Activated naive CD4-positive, alpha-beta T cell treated with anti-CD3 and anti-CD28 coated beads, Interleukin-2, amount 10 ng/mL, durations not matched to agents 7 days and 5 days (primary cell): ENCODE measurements around the gene DNAJC27.

Source experiments
- CTCF ChIA-PET: fragments of 350-600 bp; sonication (Branson Sonifier 250); formaldehyde crosslinking; loops from one replicate; lab custom pipeline; 2021; ENCODE audit warnings: antibody characterized with exemption; lab: Charles Lee
- DNase-seq: peaks from one replicate; pipeline ENCODE4 v3.0.0-alpha.2; 2020
- H3K27ac Mint-ChIP-seq: one replicate; pipeline ENCODE4 v1.8.0; 2021; ENCODE audit warnings: mild to moderate bottlenecking, moderate library complexity, mixed read lengths
- H3K27me3 Mint-ChIP-seq: one replicate; pipeline ENCODE4 v1.8.0; 2021; ENCODE audit warnings: mild to moderate bottlenecking, mixed read lengths
- H3K36me3 Mint-ChIP-seq: one replicate; pipeline ENCODE4 v1.8.0; 2021; ENCODE audit warnings: mixed read lengths
- H3K4me1 Mint-ChIP-seq: one replicate; pipeline ENCODE4 v1.8.0; 2021; ENCODE audit warnings: mixed read lengths
- H3K4me3 Mint-ChIP-seq: one replicate; pipeline ENCODE4 v1.8.0; 2021; ENCODE audit warnings: mild to moderate bottlenecking, moderate library complexity, mixed read lengths
- H3K9me3 Mint-ChIP-seq: one replicate; pipeline ENCODE4 v1.8.0; 2021; ENCODE audit warnings: mixed read lengths

DNAJC27 gene

GRCh38 chr2:24926602-24927252 lies 45.0 kb downstream of the DNAJC27 start:
- H3K27me3 Mint-ChIP-seq = peaks cover 10% of the 10 kb centered on the region
- CTCF ChIA-PET = interaction anchor here (1.3 kb wide), 1 partner anchor 516 kb away, joined by 3 read pairs; no protein-coding TSS in a partner anchor
- peak overlapping the region; percentile 26 for H3K27ac Mint-ChIP-seq
- no peaks in the 10 kb centered on the region for H3K36me3 Mint-ChIP-seq
- no peaks in the 10 kb centered on the region for H3K9me3 Mint-ChIP-seq
- H3K4me3 Mint-ChIP-seq = peak overlapping the region; percentile 44
- H3K4me1 Mint-ChIP-seq = peaks cover 6% of the 10 kb centered on the region
- DNase-seq = peak; percentile 56

- CTCF ChIA-PET = no interaction called here
- H3K9me3 Mint-ChIP-seq = no peaks in the 10 kb centered on the region
- DNase-seq = no peak
- peaks cover 10% of the 10 kb centered on the region for H3K27me3 Mint-ChIP-seq
- no peaks in the 10 kb centered on the region for H3K36me3 Mint-ChIP-seq
- no peak overlapping the region for H3K27ac Mint-ChIP-seq
- peaks cover 6% of the 10 kb centered on the region for H3K4me1 Mint-ChIP-seq
- peak overlapping the region; percentile 44 for H3K4me3 Mint-ChIP-seq
Observed at GRCh38 chr2:24926220-24926601, 45.5 kb downstream of the DNAJC27 start.

GRCh38 chr2:24925815-24926214 lies 45.9 kb downstream of the DNAJC27 start:
- no peak for DNase-seq
- Mint-ChIP-seq H3K36me3 (no peaks in the 10 kb centered on the region), H3K27ac (no peak overlapping the region)

GRCh38 chr2:24924732-24925131 lies 47.0 kb downstream of the DNAJC27 start:
- H3K4me3 Mint-ChIP-seq = no peak overlapping the region

More at GRCh38 chr2:24925815-24926214, 45.9 kb downstream of the DNAJC27 start:
- Mint-ChIP-seq H3K4me1 (peaks cover 7% of the 10 kb centered on the region), H3K27me3 (peaks cover 10% of the 10 kb centered on the region), H3K4me3 (no peak overlapping the region), H3K9me3 (no peaks in the 10 kb centered on the region)
- CTCF ChIA-PET = no interaction called here

GRCh38 chr2:24924266-24924665 lies 47.5 kb downstream of the DNAJC27 start:
- H3K9me3 Mint-ChIP-seq = no peaks in the 10 kb centered on the region
- H3K27me3 Mint-ChIP-seq = peaks cover 11% of the 10 kb centered on the region
- no peak for DNase-seq
- H3K4me1 Mint-ChIP-seq = peaks cover 8% of the 10 kb centered on the region
- H3K4me3 Mint-ChIP-seq = no peak overlapping the region
- no peak overlapping the region for H3K27ac Mint-ChIP-seq
- H3K36me3 Mint-ChIP-seq = no peaks in the 10 kb centered on the region
- CTCF ChIA-PET = interaction anchor here (0.5 kb wide), 1 partner anchor 148 kb away, joined by 3 read pairs; no protein-coding TSS in a partner anchor

More at GRCh38 chr2:24924732-24925131, 47.0 kb downstream of the DNAJC27 start:
- H3K4me1 Mint-ChIP-seq = peaks cover 7% of the 10 kb centered on the region
- no peak for DNase-seq
- H3K27me3 Mint-ChIP-seq = peaks cover 10% of the 10 kb centered on the region
- H3K9me3 Mint-ChIP-seq = no peaks in the 10 kb centered on the region
- no peaks in the 10 kb centered on the region for H3K36me3 Mint-ChIP-seq
- CTCF ChIA-PET = interaction anchor here (0.5 kb wide), 1 partner anchor 149 kb away, joined by 3 read pairs; no protein-coding TSS in a partner anchor
- H3K27ac Mint-ChIP-seq = no peak overlapping the region

GRCh38 chr2:24923106-24923505 lies 48.6 kb downstream of the DNAJC27 start:
- no peak for DNase-seq
- CTCF ChIA-PET = no interaction called here
- peaks cover 7% of the 10 kb centered on the region for H3K36me3 Mint-ChIP-seq
- H3K27ac Mint-ChIP-seq = no peak overlapping the region
- H3K4me1 Mint-ChIP-seq = peaks cover 20% of the 10 kb centered on the region
- no peak overlapping the region for H3K4me3 Mint-ChIP-seq
- H3K27me3 Mint-ChIP-seq = peaks cover 18% of the 10 kb centered on the region
- H3K9me3 Mint-ChIP-seq = no peaks in the 10 kb centered on the region

- H3K27ac Mint-ChIP-seq = no peak overlapping the region
- H3K9me3 Mint-ChIP-seq = no peaks in the 10 kb centered on the region
- H3K4me3 Mint-ChIP-seq = no peak overlapping the region
- H3K4me1 Mint-ChIP-seq = peaks cover 25% of the 10 kb centered on the region
- peaks cover 10% of the 10 kb centered on the region for H3K36me3 Mint-ChIP-seq
- H3K27me3 Mint-ChIP-seq = peaks cover 23% of the 10 kb centered on the region
- CTCF ChIA-PET = no interaction called here
- no peak for DNase-seq
Observed at GRCh38 chr2:24922556-24922955, 49.2 kb downstream of the DNAJC27 start.

GRCh38 chr2:24920809-24921441 lies 50.8 kb downstream of the DNAJC27 start:
- peak; percentile 47 for DNase-seq
- peaks cover 16% of the 10 kb centered on the region for H3K36me3 Mint-ChIP-seq
- peaks cover 32% of the 10 kb centered on the region for H3K4me1 Mint-ChIP-seq
- H3K9me3 Mint-ChIP-seq = no peaks in the 10 kb centered on the region
- CTCF ChIA-PET = no interaction called here
- peak overlapping the region; percentile 20 for H3K27ac Mint-ChIP-seq
- peaks cover 23% of the 10 kb centered on the region for H3K27me3 Mint-ChIP-seq
- H3K4me3 Mint-ChIP-seq = peak overlapping the region; percentile 68

- Mint-ChIP-seq H3K27me3 (peaks cover 23% of the 10 kb centered on the region), H3K9me3 (no peaks in the 10 kb centered on the region), H3K4me3 (peak within 1 kb of the TSS; percentile 98), H3K4me1 (peaks cover 32% of the 10 kb centered on the region), H3K36me3 (peaks cover 16% of the 10 kb centered on the region), H3K27ac (peak within 1 kb of the TSS; percentile 89)
- DNase-seq = peak; percentile 76
- CTCF ChIA-PET = no interaction called here
Observed at GRCh38 chr2:24920098-24920808, 51.5 kb downstream of the DNAJC27 start, which contains the start of gene ADCY3. ADCY3 (minus strand) TSS chr2:24920237; CDS start chr2:24918987, 1,250 bp downstream.

GRCh38 chr2:24919506-24920097 lies 52.2 kb downstream of the DNAJC27 start:
- Mint-ChIP-seq H3K4me1 (peaks cover 37% of the 10 kb centered on the region), H3K9me3 (no peaks in the 10 kb centered on the region), H3K4me3 (peak overlapping the region; percentile 98), H3K27ac (peak overlapping the region; percentile 89), H3K36me3 (peaks cover 16% of the 10 kb centered on the region), H3K27me3 (peaks cover 23% of the 10 kb centered on the region)
- CTCF ChIA-PET = no interaction called here
- peak; percentile 45 for DNase-seq

GRCh38 chr2:24919037-24919505 lies 52.7 kb downstream of the DNAJC27 start:
- Mint-ChIP-seq H3K9me3 (no peaks in the 10 kb centered on the region), H3K36me3 (peaks cover 18% of the 10 kb centered on the region), H3K27ac (peak overlapping the region; percentile 89), H3K27me3 (peaks cover 17% of the 10 kb centered on the region), H3K4me1 (peaks cover 38% of the 10 kb centered on the region), H3K4me3 (peak overlapping the region; percentile 98)
- CTCF ChIA-PET = interaction anchor here (1.0 kb wide), 1 partner anchor 509 kb away, joined by 3 read pairs; no protein-coding TSS in a partner anchor
- DNase-seq = peak; percentile 80

GRCh38 chr2:24918326-24919036 lies 53.3 kb downstream of the DNAJC27 start:
- peaks cover 12% of the 10 kb centered on the region for H3K27me3 Mint-ChIP-seq
- peak overlapping the region; percentile 89 for H3K27ac Mint-ChIP-seq

GRCh38 chr2:24917731-24918325 lies 53.9 kb downstream of the DNAJC27 start:
- H3K27me3 Mint-ChIP-seq = peaks cover 12% of the 10 kb centered on the region
- DNase-seq = no peak
- no peaks in the 10 kb centered on the region for H3K9me3 Mint-ChIP-seq
- peaks cover 38% of the 10 kb centered on the region for H3K4me1 Mint-ChIP-seq
- H3K4me3 Mint-ChIP-seq = peak overlapping the region; percentile 98
- CTCF ChIA-PET = interaction anchor here (1.0 kb wide), 1 partner anchor 508 kb away, joined by 3 read pairs; no protein-coding TSS in a partner anchor
- no peak overlapping the region for H3K27ac Mint-ChIP-seq
- H3K36me3 Mint-ChIP-seq = peaks cover 24% of the 10 kb centered on the region

More at GRCh38 chr2:24918326-24919036, 53.3 kb downstream of the DNAJC27 start:
- Mint-ChIP-seq H3K4me3 (peak overlapping the region; percentile 98), H3K9me3 (no peaks in the 10 kb centered on the region), H3K4me1 (peaks cover 38% of the 10 kb centered on the region), H3K36me3 (peaks cover 19% of the 10 kb centered on the region)
- CTCF ChIA-PET = interaction anchor here (1.0 kb wide), 1 partner anchor 508 kb away, joined by 3 read pairs; no protein-coding TSS in a partner anchor
- no peak for DNase-seq
